K562 (cell line): Measurements from ENCODE around the gene SRC. TPM values are rescaled to one million over a fixed set of nuclear protein-coding genes. Genes with fewer than 3 reads are reported as not detected.

Experiments used
- ATF7 ChIP-seq: fragments of 450-650 bp; IDR thresholded peaks from 2 replicates; pipeline ENCODE4 v1.7.1; 2014; ENCODE audit warnings: mild to moderate bottlenecking, moderate library complexity
- BRD4 ChIP-seq: fragments of 200-600 bp; sonication (generic); IDR thresholded peaks from 2 replicates; pipeline ENCODE4 v1.6.1; 2017; ENCODE audit warnings: inconsistent platforms
- CEBPB ChIP-seq: fragments of 450-650 bp; IDR thresholded peaks from 2 replicates; pipeline ENCODE4 v1.6.1; 2016; ENCODE audit warnings: missing genetic modification characterization, missing compliant biosample characterization
- E2F3 ChIP-seq: fragments of 250-450 bp; sonication (Bioruptor Pico); IDR thresholded peaks from 2 replicates; pipeline ENCODE4 v1.4.0; 2020; ENCODE audit warnings: mild to moderate bottlenecking
- E2F6 ChIP-seq, 2 experiments: IDR thresholded peaks; 2 replicates each; pipeline ENCODE4 v1.6.1; 2011; ENCODE audit warnings: borderline replicate concordance in 1 of 2, control low read depth in 1 of 2, low read depth in 1 of 2, low read length in 1 of 2, mild to moderate bottlenecking in 1 of 2, mixed read lengths in 1 of 2, moderate library complexity in 1 of 2; ENCODE audit not compliant: insufficient read depth in 1 of 2, insufficient read length in 1 of 2, poor library complexity in 1 of 2, severe bottlenecking in 1 of 2; ENCODE audit errors: extremely low read depth in 1 of 2
- EGR1 ChIP-seq: fragments of 450-650 bp; conservative IDR thresholded peaks from 2 replicates; pipeline ENCODE4 v1.6.1; 2017; ENCODE audit warnings: mild to moderate bottlenecking
- HINFP ChIP-seq: fragments of 450-650 bp; conservative IDR thresholded peaks from 2 replicates; pipeline ENCODE4 v1.6.1; 2016; ENCODE audit warnings: missing genetic modification characterization, low read depth, mild to moderate bottlenecking, control low read depth, missing compliant biosample characterization
- HNRNPH1 ChIP-seq: fragments of 200-400 bp; formaldehyde crosslinking; optimal IDR thresholded peaks from 2 replicates; pipeline ENCODE3; 2017; ENCODE audit warnings: low read depth, mild to moderate bottlenecking, low read length, moderate library complexity
- HNRNPUL1 ChIP-seq: fragments of 200-400 bp; formaldehyde crosslinking; IDR thresholded peaks from 2 replicates; pipeline ENCODE4 v1.6.1; 2017; ENCODE audit warnings: low read length
- KDM2B ChIP-seq: fragments of 250-450 bp; sonication (Bioruptor Pico); IDR thresholded peaks from 2 replicates; pipeline ENCODE4 v1.8.0; 2021; ENCODE audit warnings: mild to moderate bottlenecking, moderate library complexity
- MNT ChIP-seq, 2 experiments: fragments of 450-650 bp; conservative IDR thresholded peaks; 2 replicates each; pipeline ENCODE4 v1.6.1; 2017; ENCODE audit warnings: mild to moderate bottlenecking in 2 of 2, moderate library complexity in 2 of 2
- PHF21A ChIP-seq: fragments of 450-650 bp; IDR thresholded peaks from 2 replicates; pipeline ENCODE4 v1.6.1; 2017; ENCODE audit warnings: low read depth, borderline replicate concordance
- PHTF2 ChIP-seq: fragments of 250-450 bp; sonication (Bioruptor Pico); IDR thresholded peaks from 2 replicates; pipeline ENCODE4 v1.5.0; 2021; ENCODE audit warnings: mild to moderate bottlenecking
- POLR2AphosphoS5 ChIP-seq: IDR thresholded peaks from 2 replicates; pipeline ENCODE4 v1.6.1; 2011; ENCODE audit warnings: mild to moderate bottlenecking, low read depth, low read length, moderate library complexity; ENCODE audit not compliant: control insufficient read depth, insufficient read depth
- POLR2G ChIP-seq: fragments of 200-400 bp; formaldehyde crosslinking; IDR thresholded peaks from 2 replicates; pipeline ENCODE4 v1.6.1; 2017; ENCODE audit warnings: low read depth, mild to moderate bottlenecking, antibody characterized with exemption, low read length, moderate library complexity
- SAFB ChIP-seq: fragments of 200-400 bp; formaldehyde crosslinking; IDR thresholded peaks from 2 replicates; pipeline ENCODE4 v1.6.1; 2017; ENCODE audit warnings: low read depth, low read length, borderline replicate concordance
- SMARCE1 ChIP-seq: fragments of 450-650 bp; IDR thresholded peaks from 2 replicates; pipeline ENCODE4 v1.7.1; 2016; ENCODE audit warnings: mild to moderate bottlenecking
- SPI1 ChIP-seq: IDR thresholded peaks from 2 replicates; pipeline ENCODE4 v1.6.1; 2011; ENCODE audit warnings: low read depth, low read length, control low read depth, borderline replicate concordance
- TAF9B ChIP-seq: fragments of 450-650 bp; IDR thresholded peaks from 2 replicates; pipeline ENCODE4 v1.6.1; 2018; ENCODE audit warnings: mild to moderate bottlenecking; ENCODE audit not compliant: partially characterized antibody
- TEAD2 ChIP-seq: fragments of 450-650 bp; IDR thresholded peaks from 2 replicates; pipeline ENCODE4 v1.6.1; 2016; ENCODE audit warnings: missing genetic modification characterization, control low read depth, missing compliant biosample characterization
- TRIM28 ChIP-seq: fragments of 450-650 bp; IDR thresholded peaks from 2 replicates; pipeline ENCODE4 v1.6.1; 2017
- XRCC3 ChIP-seq: fragments of 450-650 bp; IDR thresholded peaks from 2 replicates; pipeline ENCODE4 v1.6.1; 2017; ENCODE audit warnings: mild to moderate bottlenecking, moderate library complexity
- ZC3H4 ChIP-seq: sonication (generic); formaldehyde crosslinking; IDR thresholded peaks from 2 replicates; pipeline ENCODE4 v1.9.0; 2021; ENCODE audit warnings: missing genetic modification reagents, borderline replicate concordance
- ZNF217 ChIP-seq: sonication (generic); formaldehyde crosslinking; IDR thresholded peaks from 2 replicates; pipeline ENCODE4 v1.8.0; 2022; ENCODE audit warnings: mild to moderate bottlenecking, missing genetic modification reagents
- ZNF586 ChIP-seq: fragments of 450-650 bp; formaldehyde crosslinking; conservative IDR thresholded peaks from 2 replicates; pipeline ENCODE4 v1.4.0; 2020; ENCODE audit warnings: mild to moderate bottlenecking, moderate library complexity
- polyA plus RNA-seq, 8 experiments: library from polyadenylated mRNA; depleted of rRNA in 4 of 8; stranded (reverse) in 5 of 8; unstranded in 3 of 8; fragments of >200 nt; fragmentation: Nextera tagmentation in 2 of 8; fragmentation: Illumina TruSeq in 1 of 8; extraction: Ambion mirVana in 2 of 8; extraction: Trizol in 1 of 8; gene quantifications; 2 replicates each; pipeline versions ENCODE4 v1.2.1 to v1.2.3, GENCODE V29; 2011 to 2014; ENCODE audit warnings: inconsistent platforms in 1 of 8, missing spikeins in 1 of 8
- total RNA-seq, 7 experiments: library from RNA; depleted of rRNA in 6 of 7; stranded (reverse); fragments of >200 nt in 6 of 7; fragmentation: Illumina TruSeq in 2 of 7; extraction: Trizol in 2 of 7; gene quantifications; 2 replicates each; pipeline versions ENCODE4 v1.2.1 to v1.2.3, GENCODE V29; 2011 to 2021; ENCODE audit warnings: low replicate concordance in 1 of 7

SRC gene
- total and polyA plus RNA-seq, 9 of the 15 experiments (the other 6 are each of a cell fraction or from before 2014, with no cell fraction given) = 0.06 to 8.5 (median 3.1) TPM

- no peak for TF ChIP-seq HINFP (tag)
- TF ChIP-seq POLR2G = peak; percentile 77
- TF ChIP-seq MNT (conservative IDR thresholded peaks at IDR 0.05) = peak in 1 of 2 experiments; percentile 78
- TF ChIP-seq HNRNPH1 = no peak
- TF ChIP-seq TEAD2 (tag) = no peak
- no peak for TF ChIP-seq ATF7
- TF ChIP-seq SMARCE1 = no peak
- peak; percentile 99 for TF ChIP-seq E2F6 (IDR thresholded peaks at IDR 0.05; ENCODE audit: borderline replicate concordance in 1 of 2, extremely low read depth in 1 of 2, insufficient read depth in 1 of 2, insufficient read length in 1 of 2, low read depth in 1 of 2, low read length in 1 of 2, poor library complexity in 1 of 2, severe bottlenecking in 1 of 2)
- TF ChIP-seq TAF9B = no peak
- peak; percentile 51 for TF ChIP-seq EGR1
- no peak for TF ChIP-seq SPI1
- TF ChIP-seq E2F3 (CRISPR knock-in tag) = peak; percentile 47; the same call in 1 of the 2 replicates
- no peak for TF ChIP-seq TRIM28
- no peak for TF ChIP-seq ZC3H4 (CRISPR knock-in tag)
- TF ChIP-seq PHF21A = no peak
- TF ChIP-seq BRD4 = no peak
- TF ChIP-seq ZNF217 (CRISPR knock-in tag) = no peak
- TF ChIP-seq HNRNPUL1 = no peak
- no peak for TF ChIP-seq POLR2AphosphoS5
- no peak for TF ChIP-seq XRCC3
- peak; percentile 55; the same call in 1 of the 2 replicates for TF ChIP-seq SAFB
- TF ChIP-seq KDM2B (CRISPR knock-in tag) = peak; percentile 84; the same call in 1 of the 2 replicates
- TF ChIP-seq CEBPB (tag) = no peak
- TF ChIP-seq ZNF586 (CRISPR knock-in tag) = no peak
- no peak for TF ChIP-seq PHTF2 (CRISPR knock-in tag)
These were observed 60.4 kb downstream of the SRC start (continued) for GRCh38 chr20:37406010-37406998.
